ENCODE results near the gene ERGIC1.
"Not testable (repeated sequence)": the region's sequence is repeated elsewhere in the genome, so short reads cannot be mapped to it uniquely, and the experiment has no call there.

Gene ERGIC1

GRCh38 chr5:172801179-172801671, 32.8 kb upstream of the ERGIC1 start:
- no peak for DNase-seq (ENCODE audit: low read depth)

- DNase-seq (ENCODE audit: low read depth): no peak
Measured at GRCh38 chr5:172802112-172802511, 31.9 kb upstream of the ERGIC1 start.

- DNase-seq (ENCODE audit: low read depth): no peak
Measured at GRCh38 chr5:172802567-172803176, 31.4 kb upstream of the ERGIC1 start.

GRCh38 chr5:172805018-172805683, 28.9 kb upstream of the ERGIC1 start:
- DNase-seq (ENCODE audit: low read depth): no peak

- DNase-seq (ENCODE audit: low read depth): no peak
Measured at GRCh38 chr5:172805736-172806255, 28.3 kb upstream of the ERGIC1 start.

GRCh38 chr5:172806897-172807672, 27.0 kb upstream of the ERGIC1 start:
- DNase-seq (ENCODE audit: low read depth): peak; percentile 66

GRCh38 chr5:172807766-172808311, 26.2 kb upstream of the ERGIC1 start:
- no peak for DNase-seq (ENCODE audit: low read depth)

GRCh38 chr5:172809774-172810173, 24.3 kb upstream of the ERGIC1 start:
- no peak for DNase-seq (ENCODE audit: low read depth)

- DNase-seq (ENCODE audit: low read depth): not testable (repeated sequence)
Measured at GRCh38 chr5:172810996-172811395, 23.1 kb upstream of the ERGIC1 start.

- DNase-seq (ENCODE audit: low read depth): no peak
Measured at GRCh38 chr5:172815631-172816030, 18.4 kb upstream of the ERGIC1 start.

GRCh38 chr5:172816925-172817562, 17.0 kb upstream of the ERGIC1 start:
- DNase-seq (ENCODE audit: low read depth): no peak

- no peak for DNase-seq (ENCODE audit: low read depth)
Measured at GRCh38 chr5:172817664-172818063, 16.4 kb upstream of the ERGIC1 start.

- DNase-seq (ENCODE audit: low read depth): no peak
Measured at GRCh38 chr5:172818081-172818480, 16.0 kb upstream of the ERGIC1 start.

- no peak for DNase-seq (ENCODE audit: low read depth)
Measured at GRCh38 chr5:172819569-172819968, 14.5 kb upstream of the ERGIC1 start.

- DNase-seq (ENCODE audit: low read depth): no peak
Measured at GRCh38 chr5:172820046-172820767, 13.8 kb upstream of the ERGIC1 start.

GRCh38 chr5:172821340-172821985, 12.6 kb upstream of the ERGIC1 start:
- no peak for DNase-seq (ENCODE audit: low read depth)

GRCh38 chr5:172823840-172824362, 10.2 kb upstream of the ERGIC1 start:
- DNase-seq (ENCODE audit: low read depth): no peak

GRCh38 chr5:172825610-172826204, 8.3 kb upstream of the ERGIC1 start:
- DNase-seq (ENCODE audit: low read depth): no peak

- no peak for DNase-seq (ENCODE audit: low read depth)
Measured at GRCh38 chr5:172827841-172828240, 6.2 kb upstream of the ERGIC1 start.

GRCh38 chr5:172828911-172829431, 5.1 kb upstream of the ERGIC1 start:
- no peak for DNase-seq (ENCODE audit: low read depth)

Data from stimulated activated CD8-positive, alpha-beta memory T cell treated with anti-CD3 and anti-CD28 coated beads, Interleukin-12 subunit alpha, Interleukin-12 subunit beta, amount 100 ng/mL, for 1 hour (primary cell).